Measurements from ENCODE around the gene MYL7.

MYL7 gene

GRCh38 chr7:44107116-44107960 is 33.8 kb downstream of the MYL7 start:
- H3K27ac ChIP-seq (ENCODE audit: low read depth, low read length): no peak overlapping the region
- no peaks in the 10 kb centered on the region for H3K9me3 ChIP-seq (ENCODE audit: control insufficient read depth, insufficient read depth, low read length)
- no peak overlapping the region for H3K4me3 ChIP-seq (ENCODE audit: low read depth, low read length)
- H3K9ac ChIP-seq (ENCODE audit: low read depth, low read length): no peak overlapping the region
- peaks cover 13% of the 10 kb centered on the region for H3K27me3 ChIP-seq (ENCODE audit: control insufficient read depth, insufficient read depth, low read length)
- H3K4me1 ChIP-seq (ENCODE audit: control insufficient read depth, insufficient read depth, low read length): peaks cover 8% of the 10 kb centered on the region; the same call in 1 of the 2 replicates
- peaks cover 26% of the 10 kb centered on the region for H3K36me3 ChIP-seq (ENCODE audit: control insufficient read depth, insufficient read depth, low read length)

DNA sequence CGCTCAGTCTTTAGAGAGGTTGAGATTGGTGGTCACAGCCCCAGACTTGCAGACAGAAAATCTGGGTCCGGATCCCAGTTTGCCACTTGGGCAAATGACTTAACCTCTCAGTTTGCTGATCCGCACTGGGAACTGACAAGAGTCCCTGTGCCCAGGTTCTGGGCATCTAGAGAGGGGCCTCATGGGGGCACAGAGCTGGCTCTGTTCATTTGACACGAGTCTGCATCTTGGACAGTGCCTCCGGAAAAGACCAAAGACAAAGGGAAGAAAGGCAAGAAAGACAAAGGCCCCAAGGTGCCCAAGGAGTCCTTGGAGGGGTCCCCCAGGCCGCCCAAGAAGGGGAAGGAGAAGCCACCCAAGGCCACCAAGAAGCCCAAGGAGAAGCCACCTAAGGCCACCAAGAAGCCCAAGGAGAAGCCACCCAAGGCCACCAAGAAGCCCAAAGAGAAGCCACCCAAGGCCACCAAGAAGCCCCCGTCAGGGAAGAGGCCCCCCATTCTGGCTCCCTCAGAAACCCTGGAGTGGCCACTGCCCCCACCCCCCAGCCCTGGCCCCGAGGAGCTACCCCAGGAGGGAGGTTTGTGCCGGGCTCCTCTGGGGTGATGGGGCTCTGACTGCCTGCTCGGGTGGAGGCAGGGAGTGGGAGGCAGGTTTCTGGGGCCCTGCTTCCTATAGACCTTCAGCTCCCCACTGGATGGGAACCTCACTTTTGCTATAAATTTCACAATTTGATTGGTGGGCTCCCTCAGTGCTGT is 34.6 kb downstream of the MYL7 start:
- Histone ChIP-seq H3K36me3 (ENCODE audit: control insufficient read depth, insufficient read depth, low read length) (peaks cover 21% of the 10 kb centered on the region), H3K4me3 (ENCODE audit: low read depth, low read length) (no peak overlapping the region), H3K27me3 (ENCODE audit: control insufficient read depth, insufficient read depth, low read length) (peaks cover 13% of the 10 kb centered on the region), H3K4me1 (ENCODE audit: control insufficient read depth, insufficient read depth, low read length) (peaks cover 8% of the 10 kb centered on the region; the same call in 1 of the 2 replicates), H3K9ac (ENCODE audit: low read depth, low read length) (no peak overlapping the region), H3K9me3 (ENCODE audit: control insufficient read depth, insufficient read depth, low read length) (no peaks in the 10 kb centered on the region), H3K27ac (ENCODE audit: low read depth, low read length) (no peak overlapping the region)

DNA sequence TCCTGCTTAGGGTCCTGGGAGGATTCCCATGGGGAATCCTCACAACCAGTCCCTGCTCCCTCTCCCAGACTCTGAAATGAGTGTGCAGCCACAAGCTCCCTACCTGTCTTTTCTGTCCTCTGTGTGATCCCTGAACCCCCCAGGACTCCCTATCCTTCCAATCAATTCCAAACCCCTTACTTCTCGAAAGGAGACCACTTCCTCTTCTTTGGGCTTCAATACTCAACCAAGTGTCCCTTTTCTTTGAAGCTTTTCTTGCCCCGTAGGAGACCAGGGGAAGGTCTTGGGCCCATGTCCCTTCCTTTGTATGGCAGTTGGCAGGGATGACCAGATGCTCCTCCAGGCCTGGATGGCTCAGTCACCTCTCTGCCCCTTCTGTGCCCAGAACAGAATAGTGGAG is 35.3 kb downstream of the MYL7 start:
- no peaks in the 10 kb centered on the region for H3K9me3 ChIP-seq (ENCODE audit: control insufficient read depth, insufficient read depth, low read length)
- H3K27me3 ChIP-seq (ENCODE audit: control insufficient read depth, insufficient read depth, low read length): peaks cover 13% of the 10 kb centered on the region
- H3K27ac ChIP-seq (ENCODE audit: low read depth, low read length): no peak overlapping the region
- no peak overlapping the region for H3K9ac ChIP-seq (ENCODE audit: low read depth, low read length)
- H3K4me3 ChIP-seq (ENCODE audit: low read depth, low read length): 0 out of 2 replicates have a peak overlapping the region, but pooled peaks have one; percentile 61
- peaks cover 8% of the 10 kb centered on the region; the same call in 1 of the 2 replicates for H3K4me1 ChIP-seq (ENCODE audit: control insufficient read depth, insufficient read depth, low read length)
- peaks cover 15% of the 10 kb centered on the region for H3K36me3 ChIP-seq (ENCODE audit: control insufficient read depth, insufficient read depth, low read length)

- H3K4me3 ChIP-seq (ENCODE audit: low read depth, low read length): peak overlapping the region; percentile 61
- H3K4me1 ChIP-seq (ENCODE audit: control insufficient read depth, insufficient read depth, low read length): peaks cover 8% of the 10 kb centered on the region; the same call in 1 of the 2 replicates
- no peaks in the 10 kb centered on the region for H3K9me3 ChIP-seq (ENCODE audit: control insufficient read depth, insufficient read depth, low read length)
- H3K36me3 ChIP-seq (ENCODE audit: control insufficient read depth, insufficient read depth, low read length): peaks cover 7% of the 10 kb centered on the region
- H3K9ac ChIP-seq (ENCODE audit: low read depth, low read length): no peak overlapping the region
- H3K27me3 ChIP-seq (ENCODE audit: control insufficient read depth, insufficient read depth, low read length): peaks cover 13% of the 10 kb centered on the region
- H3K27ac ChIP-seq (ENCODE audit: low read depth, low read length): no peak overlapping the region
Observed at GRCh38 chr7:44104860-44105771, 36.0 kb downstream of the MYL7 start.

- no peaks in the 10 kb centered on the region for H3K9me3 ChIP-seq (ENCODE audit: control insufficient read depth, insufficient read depth, low read length)
- peaks cover 8% of the 10 kb centered on the region; the same call in 1 of the 2 replicates for H3K4me1 ChIP-seq (ENCODE audit: control insufficient read depth, insufficient read depth, low read length)
- H3K27me3 ChIP-seq (ENCODE audit: control insufficient read depth, insufficient read depth, low read length): peaks cover 13% of the 10 kb centered on the region
- no peak within 1 kb of the TSS for H3K9ac ChIP-seq (ENCODE audit: low read depth, low read length)
- H3K27ac ChIP-seq (ENCODE audit: low read depth, low read length): no peak within 1 kb of the TSS
- H3K36me3 ChIP-seq (ENCODE audit: control insufficient read depth, insufficient read depth, low read length): no peaks in the 10 kb centered on the region
- H3K4me3 ChIP-seq (ENCODE audit: low read depth, low read length): peak within 1 kb of the TSS; percentile 61
Observed at GRCh38 chr7:44103923-44104859, 36.9 kb downstream of the MYL7 start, which contains the start of gene AEBP1. TSS of gene AEBP1 (plus strand) at chr7:44104345. CDS start at chr7:44104666, 321 bp downstream.

- H3K36me3 ChIP-seq (ENCODE audit: control insufficient read depth, insufficient read depth, low read length): no peaks in the 10 kb centered on the region
- no peaks in the 10 kb centered on the region for H3K9me3 ChIP-seq (ENCODE audit: control insufficient read depth, insufficient read depth, low read length)
- H3K4me3 ChIP-seq (ENCODE audit: low read depth, low read length): peak overlapping the region; percentile 60
- no peak overlapping the region for H3K27ac ChIP-seq (ENCODE audit: low read depth, low read length)
- peaks cover 13% of the 10 kb centered on the region for H3K27me3 ChIP-seq (ENCODE audit: control insufficient read depth, insufficient read depth, low read length)
- H3K9ac ChIP-seq (ENCODE audit: low read depth, low read length): no peak overlapping the region
- peaks cover 8% of the 10 kb centered on the region; the same call in 1 of the 2 replicates for H3K4me1 ChIP-seq (ENCODE audit: control insufficient read depth, insufficient read depth, low read length)
Observed at GRCh38 chr7:44103566-44103922, 37.6 kb downstream of the MYL7 start.

- Histone ChIP-seq H3K4me1 (ENCODE audit: control insufficient read depth, insufficient read depth, low read length) (peaks cover 8% of the 10 kb centered on the region; the same call in 1 of the 2 replicates), H3K9ac (ENCODE audit: low read depth, low read length) (no peak overlapping the region), H3K27me3 (ENCODE audit: control insufficient read depth, insufficient read depth, low read length) (peaks cover 13% of the 10 kb centered on the region), H3K4me3 (ENCODE audit: low read depth, low read length) (peak overlapping the region; percentile 60; the same call in 1 of the 2 replicates), H3K27ac (ENCODE audit: low read depth, low read length) (no peak overlapping the region), H3K9me3 (ENCODE audit: control insufficient read depth, insufficient read depth, low read length) (no peaks in the 10 kb centered on the region), H3K36me3 (ENCODE audit: control insufficient read depth, insufficient read depth, low read length) (no peaks in the 10 kb centered on the region)
Observed at GRCh38 chr7:44102846-44103565, 38.1 kb downstream of the MYL7 start.

GRCh38 chr7:44101966-44102845 is 38.9 kb downstream of the MYL7 start:
- no peak overlapping the region for H3K4me3 ChIP-seq (ENCODE audit: low read depth, low read length)
- H3K4me1 ChIP-seq (ENCODE audit: control insufficient read depth, insufficient read depth, low read length): peaks cover 8% of the 10 kb centered on the region; the same call in 1 of the 2 replicates
- H3K9ac ChIP-seq (ENCODE audit: low read depth, low read length): no peak overlapping the region
- H3K27me3 ChIP-seq (ENCODE audit: control insufficient read depth, insufficient read depth, low read length): peaks cover 13% of the 10 kb centered on the region
- H3K27ac ChIP-seq (ENCODE audit: low read depth, low read length): no peak overlapping the region
- no peaks in the 10 kb centered on the region for H3K9me3 ChIP-seq (ENCODE audit: control insufficient read depth, insufficient read depth, low read length)
- no peaks in the 10 kb centered on the region for H3K36me3 ChIP-seq (ENCODE audit: control insufficient read depth, insufficient read depth, low read length)

Measured in HUES48 (cell line).